Esophagus muscularis mucosa (tissue), 4 donors: ENCODE results near the gene FAM216B. TPM values are rescaled to one million over a fixed set of nuclear protein-coding genes. Genes with fewer than 3 reads are reported as not detected.

Source experiments
- DNase-seq: peaks from one replicate; pipeline ENCODE4 v3.0.0-alpha.2; 2017; ENCODE audit errors: extremely low spot score
- H3K27ac ChIP-seq, 4 donors: fragments of 200-600 bp; sonication (generic); replicated peaks in 1 of 4; 1 replicate in 3 of 4; 2 replicates in 1 of 4; pipeline ENCODE4 v1.5.1; 2016 to 2019; ENCODE audit warnings: mild to moderate bottlenecking in 1 of 4
- H3K27me3 ChIP-seq, 4 donors: fragments of 200-600 bp; sonication (generic); one replicate each; pipeline versions ENCODE4 v1.5.1 to v1.6.0; 2016 to 2019
- H3K36me3 ChIP-seq, 4 donors: fragments of 200-600 bp; sonication (generic); one replicate each; pipeline ENCODE4 v1.5.1; 2016 to 2019
- H3K4me1 ChIP-seq, 4 donors: fragments of 200-600 bp; sonication (generic); one replicate each; pipeline ENCODE4 v1.5.1; 2016 to 2019
- H3K4me3 ChIP-seq, 4 donors: fragments of 200-600 bp; sonication (generic); 1 replicate in 2 of 4; 2 replicates in 2 of 4; pipeline ENCODE4 v1.5.1; 2016 to 2019; ENCODE audit warnings: mild to moderate bottlenecking in 4 of 4, moderate library complexity in 1 of 4
- H3K9me3 ChIP-seq, 4 donors: fragments of 200-600 bp; sonication (generic); 1 replicate in 3 of 4; 2 replicates in 1 of 4; pipeline ENCODE4 v1.5.1; 2016 to 2019
- EP300 ChIP-seq: sonication (generic); formaldehyde crosslinking; IDR thresholded peaks from one replicate; pipeline ENCODE4 v1.6.1; 2017; ENCODE audit warnings: antibody characterized with exemption
- POLR2A ChIP-seq: fragments of 450-650 bp; IDR thresholded peaks from one replicate; pipeline ENCODE4 v1.6.1; 2017; ENCODE audit warnings: antibody characterized with exemption, moderate library complexity, mild to moderate bottlenecking, low read depth
- POLR2AphosphoS5 ChIP-seq, 2 donors: sonication (generic); formaldehyde crosslinking; IDR thresholded peaks; one replicate each; pipeline ENCODE4 v1.6.1; 2017; ENCODE audit warnings: antibody characterized with exemption in 2 of 2
- WGBS: methylation state at CpG from one replicate; pipeline ENCODE4 v1.1.5; 2018; 5-methylcytosine and 5-hydroxymethylcytosine counted together
- intact Hi-C: fragments of 100-400 bp; cut with DNase I; formaldehyde crosslinking; loops from one replicate; pipeline ENCODE4 v1.15.1; 2023
- total RNA-seq, 4 donors: library from RNA; depleted of rRNA; stranded (reverse); fragments of >200 nt; gene quantifications; one replicate each; pipeline versions ENCODE4 v1.1.0 to v1.2.1, GENCODE V29; 2016
- TF ChIP-seq, protein P1 (sequence below), 3 experiments: fragments of 200-600 bp in 2 of 3; fragments of 450-650 bp in 1 of 3; sonication (generic) in 2 of 3; IDR thresholded peaks; one replicate each; pipeline ENCODE4 v1.5.1; 2017 to 2019; ENCODE audit warnings: antibody characterized with exemption in 3 of 3, mild to moderate bottlenecking in 2 of 3, moderate library complexity in 1 of 3

Gene FAM216B
- total RNA-seq, 4 donors from 2014 or later = not detected

DNA sequence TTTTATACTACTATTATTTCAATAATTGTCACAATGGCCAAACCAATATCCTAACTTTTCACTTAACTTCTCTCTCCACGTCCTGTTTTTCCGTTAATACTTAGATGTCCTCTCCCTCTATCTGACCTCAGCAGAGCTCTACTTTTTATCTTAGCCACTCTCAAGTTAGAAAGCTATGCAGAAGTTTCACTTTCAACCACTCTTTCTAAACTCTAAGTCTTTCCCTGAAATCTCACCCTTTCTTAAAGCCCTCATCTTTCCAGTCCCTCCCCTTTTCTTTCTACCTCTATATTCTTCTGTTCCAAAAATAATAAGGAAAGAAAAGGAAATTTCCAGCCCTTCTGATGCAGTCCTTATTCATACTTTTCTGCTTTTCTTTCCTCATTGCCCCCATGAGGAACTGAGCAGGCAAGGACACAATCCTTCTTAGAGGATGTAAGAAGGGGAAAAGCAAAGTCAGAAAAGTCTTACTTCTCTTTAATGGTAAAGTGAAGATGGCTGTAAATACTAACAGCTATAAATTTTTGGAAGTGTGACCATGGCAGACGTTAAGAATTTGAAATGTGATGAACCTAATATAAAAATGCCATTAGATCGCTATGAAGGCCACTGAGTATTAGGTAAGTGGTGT is 23.0 kb downstream of the FAM216B start:
- Histone ChIP-seq H3K9me3 (no peaks in the 10 kb centered on the region), H3K27ac (no peak overlapping the region), H3K4me1 (no peaks in the 10 kb centered on the region), H3K27me3 (no peaks in the 10 kb centered on the region), H3K36me3 (no peaks in the 10 kb centered on the region), H3K4me3 (no peak overlapping the region)
- DNase-seq = no peak
- TF ChIP-seq EP300 (no peak), POLR2A (no peak), POLR2AphosphoS5 (IDR thresholded peaks at IDR 0.05) (no peak)
- TF ChIP-seq, protein P1, sequence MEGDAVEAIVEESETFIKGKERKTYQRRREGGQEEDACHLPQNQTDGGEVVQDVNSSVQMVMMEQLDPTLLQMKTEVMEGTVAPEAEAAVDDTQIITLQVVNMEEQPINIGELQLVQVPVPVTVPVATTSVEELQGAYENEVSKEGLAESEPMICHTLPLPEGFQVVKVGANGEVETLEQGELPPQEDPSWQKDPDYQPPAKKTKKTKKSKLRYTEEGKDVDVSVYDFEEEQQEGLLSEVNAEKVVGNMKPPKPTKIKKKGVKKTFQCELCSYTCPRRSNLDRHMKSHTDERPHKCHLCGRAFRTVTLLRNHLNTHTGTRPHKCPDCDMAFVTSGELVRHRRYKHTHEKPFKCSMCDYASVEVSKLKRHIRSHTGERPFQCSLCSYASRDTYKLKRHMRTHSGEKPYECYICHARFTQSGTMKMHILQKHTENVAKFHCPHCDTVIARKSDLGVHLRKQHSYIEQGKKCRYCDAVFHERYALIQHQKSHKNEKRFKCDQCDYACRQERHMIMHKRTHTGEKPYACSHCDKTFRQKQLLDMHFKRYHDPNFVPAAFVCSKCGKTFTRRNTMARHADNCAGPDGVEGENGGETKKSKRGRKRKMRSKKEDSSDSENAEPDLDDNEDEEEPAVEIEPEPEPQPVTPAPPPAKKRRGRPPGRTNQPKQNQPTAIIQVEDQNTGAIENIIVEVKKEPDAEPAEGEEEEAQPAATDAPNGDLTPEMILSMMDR (IDR thresholded peaks at IDR 0.05) = no peak
- intact Hi-C loops = no loop called here
- WGBS = 75% methylated on average over 4 of the region's 4 CpGs

DNA sequence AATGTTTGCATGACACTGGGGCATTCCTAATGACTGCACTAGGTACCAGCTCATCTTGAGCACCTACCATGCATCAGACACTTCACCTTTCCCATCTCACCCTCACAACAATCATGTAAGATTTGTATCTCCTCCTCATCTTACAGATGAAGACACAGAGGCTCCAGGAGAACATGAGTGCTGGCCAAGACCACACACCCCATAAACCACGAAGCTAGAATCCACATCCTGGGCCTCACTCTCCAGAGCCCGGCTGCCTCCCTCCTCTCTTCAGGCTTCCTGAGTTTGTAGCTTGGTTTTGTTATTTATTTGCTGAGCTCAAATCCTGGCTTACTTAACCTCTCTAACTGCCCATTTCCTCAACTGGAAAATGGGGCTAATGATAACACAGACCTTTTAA is 25.9 kb downstream of the FAM216B start:
- 65% methylated on average over 2 of the region's 2 CpGs for WGBS

DNA sequence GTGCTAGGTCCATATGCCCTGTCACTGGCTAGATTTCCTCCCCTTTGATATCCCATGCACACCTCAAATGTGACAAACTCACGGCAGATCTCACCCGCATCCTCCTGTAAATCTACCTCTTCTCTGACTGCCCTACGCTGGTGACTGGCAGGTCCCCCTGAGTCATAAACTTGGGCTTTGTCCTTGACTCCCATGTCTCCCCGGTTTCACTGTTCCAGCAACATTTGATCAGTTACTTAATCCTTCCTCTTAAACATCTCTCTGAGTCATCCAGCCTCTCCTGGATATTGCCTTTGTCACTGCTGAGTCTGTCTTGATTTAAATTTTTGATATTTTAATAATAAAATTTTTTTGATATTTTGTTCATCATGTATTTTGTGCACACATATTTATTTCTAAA is 26.5 kb downstream of the FAM216B start:
- no peaks in the 10 kb centered on the region for H3K4me1 ChIP-seq
- no peak overlapping the region for H3K4me3 ChIP-seq
- intact Hi-C loops = no loop called here
- TF ChIP-seq POLR2AphosphoS5 (IDR thresholded peaks at IDR 0.05) = no peak
- no peak for TF ChIP-seq POLR2A
- no peak for TF ChIP-seq EP300
- TF ChIP-seq, protein P1 (IDR thresholded peaks at IDR 0.05) = no peak
- H3K36me3 ChIP-seq = no peaks in the 10 kb centered on the region
- WGBS = 84% methylated on average over 4 of the region's 4 CpGs
- DNase-seq = no peak
- no peak overlapping the region for H3K27ac ChIP-seq
- H3K27me3 ChIP-seq = no peaks in the 10 kb centered on the region
- no peaks in the 10 kb centered on the region for H3K9me3 ChIP-seq

More for the DNA sequence above, 25.9 kb downstream of the FAM216B start:
- Histone ChIP-seq H3K4me1 (no peaks in the 10 kb centered on the region), H3K4me3 (no peak overlapping the region), H3K9me3 (no peaks in the 10 kb centered on the region), H3K36me3 (no peaks in the 10 kb centered on the region), H3K27ac (no peak overlapping the region), H3K27me3 (no peaks in the 10 kb centered on the region)
- no peak for DNase-seq
- TF ChIP-seq, protein P1 (IDR thresholded peaks at IDR 0.05) = no peak
- no peak for TF ChIP-seq EP300
- no peak for TF ChIP-seq POLR2AphosphoS5 (IDR thresholded peaks at IDR 0.05)
- TF ChIP-seq POLR2A = no peak
- intact Hi-C loops = no loop called here

DNA sequence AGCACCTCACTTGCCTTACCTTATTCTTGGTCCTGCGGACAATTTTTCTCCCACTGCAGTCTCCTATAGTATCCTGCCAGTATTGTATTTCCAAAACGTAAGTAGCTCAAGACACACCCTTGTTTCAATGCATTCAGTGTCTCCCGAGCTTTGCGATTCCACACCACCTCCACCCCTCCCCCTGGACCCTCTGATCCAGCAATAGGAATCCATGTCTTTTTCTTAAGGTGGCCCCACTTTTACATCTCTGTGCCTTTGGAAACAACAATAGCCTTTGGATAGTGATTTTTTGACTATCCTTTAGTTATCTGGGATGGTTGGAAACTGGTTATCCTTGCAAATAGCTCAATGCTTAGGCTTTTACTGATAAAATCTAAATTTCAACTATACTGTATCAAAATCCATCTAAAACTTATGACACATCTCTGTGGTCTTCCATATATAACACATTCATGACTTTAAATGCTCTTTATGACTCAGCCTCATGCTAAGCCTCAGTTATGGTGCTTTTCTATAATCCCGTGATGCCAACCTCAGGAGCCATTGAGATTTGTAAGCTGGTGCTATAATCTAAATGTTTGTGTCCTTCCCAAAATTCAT is 27.1 kb downstream of the FAM216B start:
- no peaks in the 10 kb centered on the region for H3K36me3 ChIP-seq
- H3K27me3 ChIP-seq = no peaks in the 10 kb centered on the region
- H3K4me1 ChIP-seq = no peaks in the 10 kb centered on the region
- no peak overlapping the region for H3K4me3 ChIP-seq
- no peak for TF ChIP-seq POLR2A
- TF ChIP-seq POLR2AphosphoS5 (IDR thresholded peaks at IDR 0.05) = no peak
- no peak for TF ChIP-seq EP300
- TF ChIP-seq, protein P1 (IDR thresholded peaks at IDR 0.05) = no peak
- H3K9me3 ChIP-seq = no peaks in the 10 kb centered on the region
- WGBS = 73% methylated on average over 5 of the region's 5 CpGs
- intact Hi-C loops = no loop called here
- H3K27ac ChIP-seq = no peak overlapping the region
- no peak for DNase-seq

DNA sequence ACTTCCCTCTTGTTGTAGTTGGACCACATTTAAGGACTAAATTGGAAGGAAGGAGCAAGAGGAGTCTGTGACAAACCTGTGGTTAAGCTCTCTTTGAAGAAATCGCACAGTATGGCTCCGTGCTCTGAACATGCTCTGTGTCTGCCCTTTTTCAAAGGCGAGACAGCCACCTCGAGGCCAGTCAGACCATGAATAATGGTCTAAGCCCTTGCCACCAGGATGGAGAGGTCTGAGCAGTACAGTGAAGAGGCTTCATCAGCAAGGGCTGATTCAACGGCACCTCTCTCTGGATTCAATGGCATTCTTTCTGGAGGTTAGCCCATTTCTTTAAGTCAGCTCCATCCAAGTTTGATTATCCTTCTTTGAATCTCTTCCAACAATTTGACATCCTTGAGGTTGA is 30.9 kb downstream of the FAM216B start:
- Histone ChIP-seq H3K4me3 (no peak overlapping the region), H3K27ac (no peak overlapping the region), H3K36me3 (no peaks in the 10 kb centered on the region), H3K27me3 (no peaks in the 10 kb centered on the region), H3K9me3 (no peaks in the 10 kb centered on the region), H3K4me1 (no peaks in the 10 kb centered on the region)
- 83% methylated on average over 5 of the region's 5 CpGs for WGBS
- DNase-seq = no peak
- no peak for TF ChIP-seq POLR2AphosphoS5 (IDR thresholded peaks at IDR 0.05)
- TF ChIP-seq POLR2A = no peak
- no peak for TF ChIP-seq EP300
- TF ChIP-seq, protein P1 (IDR thresholded peaks at IDR 0.05) = no peak
- intact Hi-C loops = no loop called here
